Stimulated activated CD8-positive, alpha-beta memory T cell treated with anti-CD3 and anti-CD28 coated beads, Interleukin-15, amount 100 ng/mL, for 48 hours (primary cell): ENCODE data around the gene DLG2.
"Not testable (repeated sequence)": the region's sequence is repeated elsewhere in the genome, so short reads cannot be mapped to it uniquely, and the experiment has no call there.

ENCODE experiments used
- DNase-seq, 2 donors: peaks; one replicate each; pipeline ENCODE4 v3.0.0-alpha.2; 2020; ENCODE audit warnings: low read depth in 2 of 2

The DLG2 gene

DNA sequence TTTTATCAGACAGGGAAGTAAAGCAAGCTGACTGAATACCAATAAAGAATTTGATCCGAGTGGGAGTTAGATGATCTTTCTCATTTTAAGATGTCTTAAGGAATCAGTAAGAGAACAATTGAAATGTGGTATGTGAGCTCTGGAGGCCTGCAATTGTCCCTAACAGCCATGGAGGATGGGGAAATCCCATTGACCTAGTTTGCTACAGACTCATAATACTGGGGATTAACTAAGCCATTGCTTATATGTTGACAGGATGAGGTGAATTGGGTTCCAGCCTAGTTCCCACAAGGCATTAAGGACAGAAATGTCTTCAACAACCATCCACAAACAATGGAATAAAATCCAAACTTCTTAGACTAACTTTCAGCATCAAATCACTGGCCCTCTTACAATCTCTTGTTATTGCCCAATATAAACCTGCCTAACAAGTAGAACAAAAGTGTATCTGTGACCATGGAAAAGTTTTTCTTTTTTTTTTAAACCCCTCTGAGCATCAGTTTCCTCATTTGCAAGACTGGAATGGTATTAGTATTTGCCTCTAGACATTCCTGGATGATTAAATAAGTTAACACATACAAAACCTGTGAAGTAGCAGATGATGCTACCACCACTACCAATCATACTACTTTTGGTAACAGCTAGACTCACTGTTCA, 773.2 kb downstream of the DLG2 start:
- no peak for DNase-seq

DNA sequence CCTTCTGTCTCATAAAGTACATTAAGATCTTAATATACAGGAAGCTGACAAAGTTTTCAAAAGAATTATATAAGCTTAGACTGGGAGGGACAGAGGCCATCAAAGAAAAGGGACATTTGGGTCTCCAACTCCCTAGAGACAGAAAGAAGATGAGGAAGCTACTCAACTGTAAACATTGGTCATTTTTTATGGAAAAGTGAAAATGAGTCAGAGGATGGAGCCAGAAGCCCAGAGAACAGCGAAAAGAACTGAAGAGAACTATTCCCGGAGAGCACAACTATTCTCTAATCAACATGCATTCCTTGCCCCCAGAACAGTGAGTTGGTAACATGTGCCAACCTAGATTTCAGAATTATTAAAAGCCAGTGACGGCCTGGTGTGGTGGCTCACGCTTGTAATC, 779.3 kb downstream of the DLG2 start:
- no peak for DNase-seq

DNA sequence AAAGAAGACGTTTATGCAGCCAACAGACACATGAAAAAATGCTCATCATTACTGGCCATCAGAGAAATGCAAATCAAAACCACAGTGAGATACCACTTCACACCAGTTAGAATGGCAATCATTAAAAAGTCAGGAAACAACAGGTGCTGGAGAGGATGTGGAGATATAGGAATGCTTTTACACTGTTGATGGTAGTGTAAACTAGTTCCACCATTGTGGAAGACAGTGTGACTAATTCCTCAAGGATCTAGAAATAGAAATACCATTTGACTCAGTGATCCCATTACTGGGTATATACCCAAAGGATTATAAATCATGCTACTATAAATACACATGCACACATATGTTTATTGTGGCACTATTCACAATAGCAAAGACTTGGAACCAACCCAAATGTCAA, 786.9 kb downstream of the DLG2 start:
- DNase-seq = not testable (repeated sequence)

- DNase-seq = no peak
Measured at GRCh38 chr11:84837402-84838069, 789.6 kb downstream of the DLG2 start.

DNA sequence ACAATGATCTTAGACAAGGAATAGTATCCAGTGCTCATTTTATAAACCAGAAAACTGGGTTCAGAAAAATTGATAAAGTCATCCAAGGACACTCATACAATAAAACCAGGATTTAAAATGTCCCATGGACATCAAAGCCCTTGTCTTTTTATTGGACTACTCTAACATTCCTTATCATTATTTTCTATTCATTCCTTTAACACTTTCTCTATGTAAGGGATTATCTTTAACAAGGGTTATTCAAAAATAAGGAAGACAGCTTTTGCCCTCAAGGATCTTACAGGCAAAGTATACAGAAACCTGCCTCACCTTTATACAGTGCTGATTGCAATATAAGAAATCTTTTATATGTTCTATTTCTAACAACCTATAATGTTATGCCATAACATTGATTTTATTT, 790.8 kb downstream of the DLG2 start:
- DNase-seq = no peak

- no peak for DNase-seq
Measured at GRCh38 chr11:84833488-84834088, 793.6 kb downstream of the DLG2 start.

DNA sequence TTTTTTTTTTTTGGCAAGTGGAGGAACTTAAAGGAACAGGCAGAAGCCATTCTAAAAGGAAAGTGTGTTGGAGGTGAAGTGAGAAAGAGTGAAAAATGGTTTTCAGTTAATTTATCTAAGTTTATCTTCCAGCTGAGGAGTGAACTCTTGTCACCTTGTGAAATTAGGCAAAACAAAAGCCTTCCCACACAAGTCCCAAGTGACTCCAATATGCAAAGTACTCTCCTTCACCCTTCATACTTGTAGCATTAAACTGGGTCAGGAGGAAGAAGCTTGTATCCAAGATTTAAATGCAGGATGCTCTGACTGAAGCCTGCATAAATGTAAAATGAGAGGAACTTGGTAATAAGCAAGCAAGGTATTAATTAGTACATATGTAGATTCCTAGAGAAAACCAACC, 796.8 kb downstream of the DLG2 start:
- no peak for DNase-seq

GRCh38 chr11:84829162-84829561, 798.0 kb downstream of the DLG2 start:
- DNase-seq = no peak

- no peak for DNase-seq
Measured at GRCh38 chr11:84828616-84829015, 798.5 kb downstream of the DLG2 start.

GRCh38 chr11:84825106-84825660, 802.0 kb downstream of the DLG2 start:
- no peak for DNase-seq

GRCh38 chr11:84824624-84825023, 802.5 kb downstream of the DLG2 start:
- DNase-seq = no peak

DNA sequence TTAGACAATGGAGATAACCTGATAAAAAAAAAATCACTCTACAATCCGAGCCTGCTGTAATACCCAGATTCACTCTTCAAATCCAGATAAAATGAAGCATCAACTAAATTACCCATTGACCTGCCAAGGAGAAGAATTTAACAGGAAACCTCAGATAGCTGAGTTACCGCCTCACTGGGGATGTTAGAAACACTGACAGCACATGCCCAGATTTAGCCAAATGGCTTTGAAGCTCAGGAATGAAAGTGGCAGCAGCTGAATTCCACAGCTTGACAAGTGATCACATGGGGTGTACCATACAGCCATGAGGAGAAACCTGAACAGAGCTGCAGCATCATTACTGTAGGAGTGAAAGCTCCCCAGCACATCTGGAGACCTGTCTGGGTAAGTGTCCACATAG, 807.6 kb downstream of the DLG2 start:
- DNase-seq = no peak

DNA sequence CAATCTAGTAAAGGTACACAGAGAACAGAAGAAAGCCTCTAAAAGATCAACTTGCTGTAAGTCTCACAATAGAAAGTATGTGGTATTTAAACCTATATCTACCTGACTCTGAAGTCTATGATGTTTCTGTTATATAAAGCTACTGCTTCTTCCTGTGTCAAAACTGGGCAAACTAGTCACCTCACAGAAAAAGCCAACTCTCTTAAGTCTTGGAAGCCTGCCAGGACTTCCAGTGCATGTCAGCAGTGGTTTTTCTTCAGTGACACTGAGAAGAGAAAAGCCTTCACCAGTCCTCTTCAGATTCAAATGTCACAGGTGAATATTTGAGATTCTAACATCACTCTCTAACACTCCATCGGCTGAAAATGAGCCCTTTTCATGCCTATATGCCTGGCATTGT, 808.0 kb downstream of the DLG2 start:
- no peak for DNase-seq

DNA sequence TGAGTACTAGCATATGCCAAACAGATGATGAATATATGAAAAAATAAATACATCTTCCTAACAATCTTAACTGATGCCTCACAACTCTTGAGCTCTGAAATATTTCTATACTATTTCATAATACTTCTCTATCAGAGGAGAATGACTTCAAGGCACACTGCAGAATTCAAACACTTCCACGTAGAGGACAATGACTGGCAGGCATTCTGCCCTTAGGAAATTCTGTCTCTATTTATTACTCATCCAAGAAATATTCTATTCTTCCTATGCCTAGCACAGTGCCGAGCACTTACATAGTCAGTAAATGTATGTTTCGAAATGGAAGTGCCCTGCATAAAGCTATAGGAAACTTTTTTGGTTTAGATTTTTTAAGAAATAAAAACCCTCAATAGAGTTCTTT, 809.1 kb downstream of the DLG2 start:
- no peak for DNase-seq

DNA sequence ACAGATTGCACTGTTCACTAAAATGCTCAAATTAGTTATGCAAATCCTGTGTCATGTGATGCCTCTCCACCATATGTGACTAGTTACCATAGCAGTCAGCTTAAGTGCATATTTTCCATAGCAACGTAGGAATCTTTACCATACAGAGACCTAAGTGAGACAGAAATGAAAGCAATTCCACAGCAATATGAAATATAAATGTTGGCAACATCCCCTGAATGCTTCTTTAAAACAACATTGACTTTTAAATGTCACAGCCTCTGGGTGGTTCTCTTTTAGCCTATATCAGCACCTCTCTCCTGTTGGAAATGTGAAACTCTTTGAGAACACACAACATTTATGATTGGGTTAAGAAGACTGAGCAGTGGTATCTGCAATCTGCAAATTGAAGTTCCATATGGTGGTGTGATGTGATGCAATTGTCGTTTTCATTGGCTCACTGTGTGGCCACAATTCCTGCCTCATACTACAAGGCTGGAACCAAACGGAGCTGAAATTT, 814.6 kb downstream of the DLG2 start:
- no peak for DNase-seq

DNA sequence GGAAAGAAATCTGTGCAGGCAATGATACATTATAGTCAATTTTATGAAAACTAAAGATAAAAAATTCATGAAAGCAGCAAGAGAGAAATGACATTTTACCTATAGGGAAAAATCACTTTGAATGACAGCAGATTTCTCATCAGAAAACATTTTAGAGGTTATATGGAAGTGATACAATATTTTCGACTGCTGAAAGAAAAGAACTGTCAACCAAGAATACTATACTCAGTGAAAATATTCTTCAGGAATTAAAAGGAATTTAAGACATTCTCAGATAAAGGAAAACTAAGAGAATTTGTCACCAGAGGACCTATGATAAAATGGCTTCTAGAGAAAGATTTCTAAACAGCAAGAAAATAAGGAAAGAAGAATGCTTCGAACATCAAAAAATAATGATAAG, 820.8 kb downstream of the DLG2 start:
- no peak for DNase-seq

DNA sequence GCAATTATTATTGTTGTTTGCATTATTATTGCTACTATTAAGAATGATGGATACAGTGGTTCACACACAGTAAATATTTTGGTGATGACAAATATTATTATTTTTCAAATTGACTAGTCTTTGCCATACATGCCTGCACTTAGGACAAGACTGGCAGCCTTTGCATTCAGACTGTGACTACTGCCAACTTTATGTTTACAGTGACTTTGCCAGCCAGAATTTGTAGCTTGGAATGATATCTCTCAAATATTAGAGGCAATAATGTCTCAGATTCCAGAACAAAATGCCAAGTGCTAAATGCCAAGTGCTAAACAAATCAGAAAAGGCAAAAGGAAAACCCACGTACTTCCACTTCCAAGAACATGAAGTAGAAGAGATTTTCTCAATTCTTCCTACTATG, 823.1 kb downstream of the DLG2 start:
- no peak for DNase-seq

- DNase-seq = no peak
Measured at GRCh38 chr11:84800755-84801346, 826.3 kb downstream of the DLG2 start.

DNA sequence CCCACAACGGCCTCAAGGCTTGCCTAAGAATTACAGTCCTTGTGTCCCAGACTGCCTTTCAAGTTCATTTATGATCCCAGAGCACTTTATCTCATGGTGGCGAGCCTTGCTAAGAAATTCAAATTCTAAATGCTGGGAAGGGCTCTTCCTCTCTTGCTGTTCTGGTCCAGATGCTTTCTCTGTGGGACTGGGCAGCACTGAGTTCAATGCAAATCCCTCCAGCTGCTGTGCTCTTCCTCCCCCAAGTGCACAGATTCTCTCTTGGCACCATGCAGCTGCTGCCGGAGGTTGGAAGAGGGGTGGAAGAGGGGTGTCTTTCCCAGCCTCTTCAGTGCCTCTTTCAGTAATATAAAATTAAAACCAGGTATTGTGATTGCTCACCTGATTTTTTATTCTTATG, 828.0 kb downstream of the DLG2 start:
- no peak for DNase-seq

- no peak for DNase-seq
Measured at GRCh38 chr11:84795698-84796097, 831.4 kb downstream of the DLG2 start.

- DNase-seq = no peak
Measured at GRCh38 chr11:84794663-84795443, 832.3 kb downstream of the DLG2 start.

- no peak for DNase-seq
Measured at GRCh38 chr11:84793318-84793717, 833.8 kb downstream of the DLG2 start.
